ENCODE data around the gene ACOX3. TPM values are rescaled to one million over a fixed set of nuclear protein-coding genes. Genes with fewer than 3 reads are reported as not detected.

ACOX3 gene
- polyA plus RNA-seq, 6 donors from 2014 or later = 10.1 to 17.1 (median 14.7) TPM

DNA sequence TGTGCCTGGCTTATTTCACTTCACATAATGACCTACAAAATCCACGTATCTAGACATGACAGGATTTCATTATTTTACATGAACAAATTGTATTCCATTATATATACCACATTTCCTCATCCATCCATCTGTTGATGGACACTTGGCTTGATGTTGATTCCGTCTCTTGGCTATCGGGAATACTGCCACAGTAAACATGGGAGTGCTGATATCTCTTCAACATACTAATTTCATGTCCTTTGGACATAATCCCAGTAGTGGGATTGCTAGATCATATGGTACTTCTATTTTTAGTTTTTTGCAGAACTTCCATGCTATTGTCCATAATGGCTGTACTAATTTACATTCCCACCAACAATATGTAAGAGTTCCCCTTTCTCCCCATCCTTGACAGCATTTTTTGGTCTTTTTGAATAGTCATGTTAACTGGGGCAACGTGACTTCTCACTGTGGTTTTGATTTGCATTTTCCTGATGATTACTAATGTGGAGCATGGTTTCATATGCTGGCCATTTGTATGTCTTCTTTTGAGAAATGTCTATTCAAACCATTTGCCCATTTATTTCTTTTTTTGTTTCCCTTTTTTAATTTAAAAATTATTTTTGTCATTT lies 102.1 kb downstream of the ACOX3 start:
- no peak for DNase-seq
- H3K27ac Mint-ChIP-seq = no peak overlapping the region
- no peaks in the 10 kb centered on the region for H3K4me1 Mint-ChIP-seq
- H3K27me3 Mint-ChIP-seq = peaks cover 0 to 13% (median 8%) of the 10 kb centered on the region in 3 donors
- H3K9me3 Mint-ChIP-seq = peaks cover 17 to 35% (median 21%) of the 10 kb centered on the region in 7 donors
- no peak overlapping the region for H3K4me3 Mint-ChIP-seq
- H3K36me3 Mint-ChIP-seq = peaks cover 5 to 19% of the 10 kb centered on the region in 2 donors
- no peak for ATAC-seq (ENCODE audit: low read depth in 2 of 2)

DNA sequence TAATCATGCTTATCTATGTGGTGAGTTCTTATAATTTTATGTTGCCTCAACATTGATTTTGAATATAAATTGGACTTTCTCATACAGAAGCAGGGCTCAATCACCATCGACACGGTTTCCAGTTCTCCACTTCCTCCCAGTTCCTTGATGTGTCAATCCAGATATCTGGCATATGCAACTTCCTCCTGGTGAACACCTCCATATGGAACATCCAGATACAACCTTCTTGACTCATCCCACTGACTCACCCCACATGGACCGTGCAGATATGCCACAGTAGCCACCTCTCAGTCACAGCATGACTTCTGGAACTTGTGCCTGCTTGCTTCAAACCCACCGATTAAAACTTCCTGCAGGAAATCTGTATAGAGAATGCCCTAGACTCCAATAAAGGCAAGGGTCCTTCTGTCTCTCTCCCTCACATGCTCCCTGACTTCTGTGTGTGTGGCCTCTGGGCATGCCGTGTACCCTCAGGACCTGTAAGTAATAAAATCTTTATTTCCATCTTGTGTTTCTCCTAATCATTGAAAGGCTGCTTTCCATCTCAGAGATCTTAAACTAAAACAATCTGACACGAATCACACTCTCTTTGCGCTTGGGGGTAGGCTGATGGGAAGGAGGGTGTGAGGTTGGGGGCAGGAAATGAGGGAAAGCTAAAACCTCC lies 104.0 kb downstream of the ACOX3 start:
- no peak for DNase-seq
- Mint-ChIP-seq H3K36me3 (peaks cover 12 to 27% of the 10 kb centered on the region in 2 donors), H3K27me3 (peaks cover 0 to 7% (median 2%) of the 10 kb centered on the region in 3 donors), H3K4me3 (no peak overlapping the region), H3K27ac (no peak overlapping the region), H3K4me1 (no peaks in the 10 kb centered on the region), H3K9me3 (peaks cover 23 to 45% (median 28%) of the 10 kb centered on the region in 7 donors)
- ATAC-seq (ENCODE audit: low read depth in 2 of 2) = no peak

DNA sequence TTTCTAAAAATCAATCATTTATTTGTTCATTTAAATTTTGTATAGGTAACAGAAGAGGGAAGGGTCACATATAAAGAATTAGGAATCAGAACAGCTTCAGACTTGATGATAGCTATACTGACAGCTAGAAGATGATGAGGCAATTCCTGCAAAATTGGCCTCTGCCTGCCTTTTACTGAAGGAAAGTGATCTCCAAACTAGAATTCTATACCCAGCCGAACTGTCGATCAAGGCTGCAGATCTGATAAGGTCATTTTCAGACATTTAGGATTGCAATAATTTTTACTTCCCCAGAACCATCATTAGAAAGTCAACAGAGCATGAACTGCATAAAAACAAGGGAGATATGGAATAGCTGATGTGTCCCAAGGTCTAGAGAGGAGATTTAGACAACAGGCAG lies 104.7 kb downstream of the ACOX3 start:
- H3K4me3 Mint-ChIP-seq = no peak overlapping the region
- no peaks in the 10 kb centered on the region for H3K4me1 Mint-ChIP-seq
- peaks cover 13 to 27% of the 10 kb centered on the region in 2 donors for H3K36me3 Mint-ChIP-seq
- H3K27me3 Mint-ChIP-seq = peaks cover 0 to 5% (median 0%) of the 10 kb centered on the region in 3 donors
- no peak for ATAC-seq (ENCODE audit: low read depth in 2 of 2)
- DNase-seq = no peak
- no peak overlapping the region for H3K27ac Mint-ChIP-seq
- H3K9me3 Mint-ChIP-seq = peaks cover 23 to 46% (median 28%) of the 10 kb centered on the region in 7 donors

DNA sequence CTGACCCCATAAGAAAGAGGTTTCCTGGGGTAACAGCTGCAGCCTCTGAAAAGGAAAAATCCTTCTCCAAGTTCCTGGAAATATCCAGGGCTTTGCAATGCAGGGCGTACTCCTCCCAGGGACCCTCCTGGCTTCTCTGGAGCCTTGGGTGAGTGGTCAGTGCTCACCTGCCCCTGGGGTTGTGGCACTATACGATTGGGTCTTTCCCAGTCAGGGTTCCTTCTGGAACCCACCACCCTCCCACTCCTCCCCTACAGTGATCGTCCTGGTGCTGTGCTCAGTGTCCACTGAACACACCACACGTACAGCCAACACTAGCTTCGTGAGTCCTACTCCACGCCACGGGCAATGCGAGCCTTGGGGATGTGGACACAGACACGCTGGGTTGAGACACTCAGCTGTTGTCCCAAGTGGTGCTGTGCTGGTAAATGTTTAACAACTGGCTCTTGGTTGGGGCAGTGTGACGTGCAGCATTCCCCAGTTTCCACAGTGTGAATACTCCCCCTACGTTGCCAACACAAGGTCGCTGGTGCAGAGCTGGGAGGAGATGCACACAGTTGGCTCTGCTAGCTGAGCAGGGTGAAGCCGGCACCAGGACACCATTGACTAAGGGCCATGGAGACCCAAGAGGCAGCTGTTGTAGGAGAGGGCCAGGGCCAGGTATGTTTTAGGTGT lies 105.6 kb downstream of the ACOX3 start:
- Mint-ChIP-seq H3K4me1 (no peaks in the 10 kb centered on the region), H3K4me3 (peak overlapping the region in 2 of 8 donors; percentile 63 to 72), H3K9me3 (peaks cover 23 to 46% (median 28%) of the 10 kb centered on the region in 7 donors), H3K27me3 (peaks cover 0 to 5% (median 0%) of the 10 kb centered on the region in 3 donors), H3K27ac (peak overlapping the region in 1 of 6 donors; percentile 26), H3K36me3 (peaks cover 13 to 27% of the 10 kb centered on the region in 2 donors)
- DNase-seq (no peak), ATAC-seq (ENCODE audit: low read depth in 2 of 2) (no peak)

DNA sequence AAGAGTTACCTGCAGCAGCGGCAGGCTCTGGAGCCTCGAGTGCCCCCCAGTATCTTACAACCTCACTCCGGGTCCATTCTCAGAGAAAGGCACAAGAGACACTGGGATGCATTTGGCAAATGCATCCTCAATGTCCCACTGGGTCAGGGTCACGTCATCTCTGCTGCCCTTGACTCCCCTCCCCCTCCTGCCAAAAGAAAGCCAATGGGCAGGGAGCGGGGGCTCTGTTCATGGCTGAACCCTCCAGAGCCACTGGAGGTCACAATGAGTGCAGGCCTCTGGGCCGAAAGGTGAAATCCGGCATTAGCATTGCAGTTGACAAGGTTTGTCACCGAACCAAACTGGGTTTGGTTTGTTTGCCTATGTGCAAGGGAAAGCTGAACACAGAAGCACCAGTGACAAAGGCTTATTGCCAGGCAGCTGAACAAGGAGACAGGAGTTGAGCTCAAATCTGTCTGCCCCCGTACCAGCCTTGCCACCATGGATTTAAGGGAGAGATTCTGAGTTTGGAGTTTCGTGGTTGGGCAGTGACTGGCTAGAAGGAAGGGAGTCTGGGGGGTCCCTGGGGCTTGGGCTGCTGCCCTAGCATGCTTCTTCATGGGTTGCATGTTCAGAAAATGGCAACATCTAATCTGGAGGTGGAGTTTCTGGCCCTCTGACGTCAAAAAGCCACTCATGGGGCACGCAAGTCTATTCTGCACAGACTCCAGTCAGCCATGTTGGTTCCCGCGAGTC lies 106.6 kb downstream of the ACOX3 start:
- Mint-ChIP-seq H3K4me3 (no peak overlapping the region), H3K4me1 (no peaks in the 10 kb centered on the region), H3K36me3 (peaks cover 13 to 27% of the 10 kb centered on the region in 2 donors), H3K27me3 (peaks cover 0 to 5% (median 0%) of the 10 kb centered on the region in 3 donors), H3K9me3 (peaks cover 23 to 43% (median 28%) of the 10 kb centered on the region in 7 donors), H3K27ac (no peak overlapping the region)
- ATAC-seq (ENCODE audit: low read depth in 2 of 2) (no peak), DNase-seq (no peak)

DNA sequence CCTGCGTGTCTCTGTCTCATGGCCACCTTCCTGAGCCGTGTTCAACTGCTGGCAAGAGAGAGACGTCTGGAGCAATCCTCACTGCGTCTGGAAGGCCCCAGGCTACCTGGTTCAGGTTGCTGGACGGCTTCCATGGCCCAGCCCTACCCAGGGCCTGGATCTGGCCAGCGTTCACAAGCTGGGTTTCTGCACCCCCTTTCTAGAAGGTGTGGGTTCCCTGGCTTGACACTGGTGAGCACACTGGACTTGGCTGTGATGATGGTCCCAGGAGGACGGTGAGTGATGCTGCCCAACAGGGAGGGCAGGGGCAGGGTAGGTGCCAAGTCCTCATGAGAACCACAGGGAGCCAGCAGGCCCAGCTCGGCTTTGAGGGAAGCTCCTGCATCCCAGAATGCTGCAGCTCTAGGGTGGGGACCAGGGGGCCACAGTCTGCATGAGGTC lies 107.6 kb downstream of the ACOX3 start:
- Mint-ChIP-seq H3K4me3 (no peak overlapping the region), H3K27me3 (peaks cover 0 to 5% (median 0%) of the 10 kb centered on the region in 3 donors), H3K27ac (no peak overlapping the region), H3K4me1 (no peaks in the 10 kb centered on the region), H3K9me3 (peaks cover 21 to 37% (median 26%) of the 10 kb centered on the region in 7 donors), H3K36me3 (peaks cover 9 to 27% of the 10 kb centered on the region in 2 donors)
- no peak for ATAC-seq (ENCODE audit: low read depth in 2 of 2)
- no peak for DNase-seq

DNA sequence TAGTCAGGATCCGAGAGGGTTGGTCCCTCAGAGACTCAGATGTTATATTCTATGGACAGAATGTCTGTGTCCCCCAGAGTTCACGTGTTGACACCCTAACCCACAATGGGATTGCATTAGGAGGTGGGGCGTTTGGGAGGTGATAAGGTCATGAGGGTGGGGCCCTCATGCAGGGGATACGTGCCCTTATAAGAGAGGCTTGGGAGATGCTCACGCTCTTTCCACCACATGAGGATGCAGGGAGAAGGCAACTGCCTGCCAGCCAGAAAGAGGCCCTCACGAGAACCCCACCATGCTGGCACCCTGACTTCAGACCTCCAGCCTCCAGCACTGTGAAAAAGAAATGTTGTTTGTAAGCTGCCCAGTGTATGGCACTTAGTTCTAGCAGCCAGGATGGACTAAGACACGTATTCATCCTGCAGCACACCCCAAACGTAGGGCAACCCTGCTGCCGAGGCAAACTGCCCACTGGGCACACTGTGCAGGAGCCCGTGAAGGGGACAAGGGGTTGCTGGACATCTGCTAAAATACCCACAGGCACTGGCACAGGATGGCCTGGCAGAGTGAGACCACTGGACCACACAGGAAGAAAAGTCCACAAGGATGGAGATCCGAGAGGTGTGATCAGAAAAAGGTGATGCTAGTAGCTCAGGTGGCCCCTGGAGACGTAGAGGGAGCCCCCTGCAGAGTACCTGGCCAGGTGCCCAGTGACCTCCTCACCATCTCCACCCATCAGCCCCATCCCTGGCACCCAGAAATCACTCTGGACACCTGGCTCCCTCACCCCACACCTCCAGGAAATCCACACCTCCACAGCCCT lies 108.3 kb downstream of the ACOX3 start:
- Mint-ChIP-seq H3K9me3 (peaks cover 21 to 37% (median 26%) of the 10 kb centered on the region in 7 donors), H3K4me1 (no peaks in the 10 kb centered on the region), H3K4me3 (no peak overlapping the region), H3K36me3 (peaks cover 9 to 27% of the 10 kb centered on the region in 2 donors), H3K27ac (peak overlapping the region in 2 of 6 donors; percentile 26 to 30), H3K27me3 (peaks cover 0 to 5% (median 0%) of the 10 kb centered on the region in 3 donors)
- no peak for DNase-seq
- no peak for ATAC-seq (ENCODE audit: low read depth in 2 of 2)

DNA sequence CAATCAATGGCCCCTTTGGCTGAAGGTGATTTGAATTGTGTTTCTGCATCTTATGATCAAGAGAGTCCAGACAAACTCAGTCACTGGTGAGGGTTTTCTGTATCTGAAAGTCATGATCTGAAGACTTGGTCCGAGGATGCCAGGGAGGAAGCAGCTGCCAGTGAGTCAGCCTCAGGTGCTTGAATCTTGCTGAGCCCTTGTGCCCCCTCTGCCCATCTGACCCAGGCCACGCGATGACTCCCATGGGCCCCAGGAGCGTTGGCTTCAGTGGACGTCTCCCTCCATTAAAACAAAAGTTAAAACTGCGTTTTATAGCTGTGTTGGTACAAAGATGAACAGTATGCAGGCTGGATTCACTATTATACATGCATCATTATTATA lies 109.0 kb downstream of the ACOX3 start:
- Mint-ChIP-seq H3K27ac (no peak overlapping the region), H3K4me1 (no peaks in the 10 kb centered on the region), H3K9me3 (peaks cover 17 to 33% (median 22%) of the 10 kb centered on the region in 7 donors), H3K36me3 (peaks cover 9 to 24% of the 10 kb centered on the region in 2 donors), H3K4me3 (no peak overlapping the region), H3K27me3 (peaks cover 0 to 5% (median 0%) of the 10 kb centered on the region in 3 donors)
- ATAC-seq (ENCODE audit: low read depth in 2 of 2) (no peak), DNase-seq (no peak)

DNA sequence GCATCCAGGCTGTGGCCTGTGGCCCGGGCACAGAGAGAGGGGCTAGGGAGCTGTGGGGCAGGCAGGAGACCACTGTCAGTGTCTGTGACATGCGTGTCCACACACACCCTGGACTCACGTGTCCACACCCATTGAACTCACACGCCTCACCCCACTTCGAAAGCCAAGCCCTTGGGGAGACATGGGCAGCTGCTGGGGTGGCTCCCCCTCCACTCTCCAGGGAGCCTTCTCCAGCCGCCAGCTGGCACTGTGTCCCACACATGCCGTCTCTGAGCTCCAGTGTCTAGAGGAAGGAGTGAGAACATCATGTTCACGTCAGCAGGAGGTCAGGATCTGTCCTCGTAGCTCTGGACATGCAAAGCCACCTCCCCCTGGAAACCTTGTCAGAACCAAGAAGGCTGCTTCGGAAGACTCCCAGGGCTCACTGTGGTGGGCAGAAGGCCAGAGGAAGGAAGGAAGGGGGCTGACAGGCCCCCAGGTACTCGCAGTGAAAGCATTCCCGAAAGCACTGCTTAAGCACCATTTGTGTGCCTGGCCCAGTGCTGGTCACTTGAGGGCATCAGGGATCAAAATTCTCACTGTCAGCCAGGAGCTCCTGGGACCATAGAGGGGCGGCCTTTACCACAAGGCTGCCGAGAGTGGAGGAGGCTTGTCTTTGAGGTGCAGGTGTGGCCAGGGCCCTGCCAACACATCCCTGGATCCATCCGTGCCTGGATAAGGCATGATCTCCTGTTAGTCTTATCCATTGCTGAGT lies 109.5 kb downstream of the ACOX3 start:
- Mint-ChIP-seq H3K36me3 (peaks cover 9 to 18% of the 10 kb centered on the region in 2 donors), H3K27ac (no peak overlapping the region), H3K4me1 (no peaks in the 10 kb centered on the region), H3K27me3 (peaks cover 0 to 5% (median 0%) of the 10 kb centered on the region in 3 donors), H3K9me3 (peaks cover 14 to 27% (median 17%) of the 10 kb centered on the region in 7 donors), H3K4me3 (no peak overlapping the region)
- ATAC-seq (ENCODE audit: low read depth in 2 of 2) (no peak), DNase-seq (no peak)

DNA sequence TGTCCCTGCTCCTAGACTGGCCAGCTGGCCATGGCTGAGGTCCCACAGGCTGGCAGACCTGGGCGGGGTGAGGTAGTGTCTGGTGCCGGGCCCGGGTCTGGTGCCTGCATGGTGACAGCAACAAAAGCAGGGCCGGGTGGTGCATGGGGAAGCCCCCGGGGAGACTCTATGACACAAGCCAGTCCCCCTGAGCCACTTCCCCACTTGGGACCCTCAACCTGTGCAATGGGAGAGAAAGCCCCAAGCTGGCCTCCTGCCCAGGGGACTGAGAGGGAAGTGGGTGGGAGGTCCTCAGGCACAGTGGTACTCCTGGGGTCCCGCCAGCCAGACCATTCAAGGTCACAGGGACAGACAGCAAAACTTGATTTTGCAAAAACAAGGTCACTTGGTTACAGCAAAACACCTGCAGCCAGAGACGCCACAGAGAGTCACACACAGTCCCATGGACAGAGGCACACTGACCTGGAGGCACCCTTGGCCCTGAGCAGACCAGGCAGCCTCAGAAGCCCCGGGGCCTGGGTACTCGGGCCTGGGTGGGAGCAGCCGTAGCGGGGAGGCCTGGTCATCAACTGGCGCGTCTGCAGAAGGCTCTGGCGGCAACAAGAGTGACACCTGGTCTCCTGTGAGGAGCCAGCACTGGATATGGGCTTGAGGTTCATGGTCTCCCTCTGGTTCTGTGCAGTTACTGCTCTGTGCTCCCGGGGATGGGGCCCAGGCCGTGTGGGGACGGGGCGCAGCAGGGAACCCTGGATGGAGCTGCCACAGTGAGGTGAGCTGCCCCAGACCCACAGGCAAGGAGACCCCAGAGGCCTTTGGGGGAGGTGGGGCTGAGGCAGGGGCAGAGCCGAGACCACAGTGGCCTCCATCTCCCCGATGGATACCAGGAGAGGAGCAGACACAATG lies 110.4 kb downstream of the ACOX3 start:
- Mint-ChIP-seq H3K27ac (no peak overlapping the region), H3K4me3 (no peak overlapping the region), H3K4me1 (no peaks in the 10 kb centered on the region), H3K36me3 (peaks cover 9 to 10% of the 10 kb centered on the region in 2 donors), H3K27me3 (peaks cover 0 to 5% (median 0%) of the 10 kb centered on the region in 3 donors), H3K9me3 (peaks cover 8 to 18% (median 10%) of the 10 kb centered on the region in 7 donors)
- DNase-seq (no peak), ATAC-seq (ENCODE audit: low read depth in 2 of 2) (no peak)

DNA sequence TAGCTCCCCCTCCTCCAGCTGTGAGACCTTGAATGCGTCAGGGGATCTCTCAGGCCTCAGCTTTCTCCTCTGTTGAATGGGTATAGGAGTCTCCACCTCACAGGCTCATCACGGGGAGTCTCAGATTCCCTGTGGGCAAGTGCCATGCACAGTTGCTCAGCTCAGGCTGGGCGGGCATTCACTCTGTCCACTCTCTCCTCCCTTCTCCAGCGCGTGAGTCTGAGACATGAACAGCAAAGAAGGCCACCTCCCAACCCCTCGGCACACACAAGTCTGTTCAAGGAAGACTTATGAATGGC lies 111.0 kb downstream of the ACOX3 start:
- Mint-ChIP-seq H3K9me3 (peaks cover 6 to 17% (median 7%) of the 10 kb centered on the region in 7 donors), H3K36me3 (peaks cover 7 to 9% of the 10 kb centered on the region in 2 donors), H3K4me3 (no peak overlapping the region), H3K27ac (no peak overlapping the region), H3K4me1 (no peaks in the 10 kb centered on the region), H3K27me3 (peaks cover 0 to 5% (median 0%) of the 10 kb centered on the region in 3 donors)
- DNase-seq = no peak
- no peak for ATAC-seq (ENCODE audit: low read depth in 2 of 2)
